Measurements from ENCODE around the gene WDR5B.
A peak's percentile ranks its signal among the peaks of the same experiment; 100 is the strongest.

The WDR5B gene

DNA sequence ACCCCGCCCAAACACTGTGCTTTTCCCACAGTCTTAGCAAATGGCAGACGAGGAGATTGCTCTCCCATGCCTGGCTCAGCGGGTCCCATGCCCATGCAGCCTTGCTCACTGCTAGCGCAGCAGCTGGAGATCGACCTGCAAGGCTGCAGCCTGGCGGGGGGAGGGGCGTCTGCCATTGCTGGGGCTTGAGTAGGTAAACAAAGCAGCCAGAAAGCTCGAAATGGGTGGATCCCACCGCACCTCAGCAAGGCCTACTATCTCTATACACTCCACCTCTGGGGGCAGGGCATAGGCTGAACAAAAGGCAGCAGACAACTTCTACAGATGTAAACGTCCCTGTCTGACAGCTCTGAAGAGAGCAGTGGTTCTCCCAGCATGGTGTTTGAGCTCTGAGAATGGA, 27.2 kb upstream of the WDR5B start:
- H3K9ac ChIP-seq (ENCODE audit: low read depth, low read length): peak overlapping the region; percentile 50
- no peaks in the 10 kb centered on the region for H3K27me3 ChIP-seq (ENCODE audit: insufficient read depth, low read length)
- no peak overlapping the region for H3K27ac ChIP-seq (ENCODE audit: low read length)
- no peaks in the 10 kb centered on the region for H3K9me3 ChIP-seq (ENCODE audit: insufficient read depth, low read depth, low read length)
- peaks cover 49% of the 10 kb centered on the region for H3K36me3 ChIP-seq (ENCODE audit: insufficient read depth, low read depth, low read length)
- H3K4me1 ChIP-seq (ENCODE audit: insufficient read depth, low read length): peaks cover 11% of the 10 kb centered on the region; the same call in 1 of the 2 replicates
- H3K4me3 ChIP-seq (ENCODE audit: low read length): peak overlapping the region; percentile 32; the same call in 1 of the 2 replicates

DNA sequence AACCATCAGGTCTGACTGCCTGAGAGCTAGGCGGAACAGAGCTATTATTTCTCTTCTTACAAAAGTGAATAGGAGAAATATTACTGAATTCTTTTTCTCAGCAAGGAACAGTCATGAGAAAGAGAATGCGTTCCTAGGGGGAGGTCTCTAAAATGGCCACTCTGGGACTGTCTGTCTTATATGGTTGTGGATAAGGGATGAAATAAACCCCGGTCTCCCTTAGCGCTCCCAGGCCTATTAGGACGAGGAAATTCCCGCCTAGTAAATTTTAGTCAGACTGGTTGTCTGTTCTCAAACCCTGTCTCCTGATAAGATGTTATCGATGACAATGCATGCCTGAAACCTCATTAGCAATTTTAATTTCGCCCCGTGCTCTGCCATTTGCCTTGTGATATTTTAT, 20.1 kb upstream of the WDR5B start:
- Histone ChIP-seq H3K4me1 (ENCODE audit: insufficient read depth, low read length) (no peaks in the 10 kb centered on the region), H3K27me3 (ENCODE audit: insufficient read depth, low read length) (no peaks in the 10 kb centered on the region), H3K36me3 (ENCODE audit: insufficient read depth, low read depth, low read length) (peaks cover 90% of the 10 kb centered on the region), H3K27ac (ENCODE audit: low read length) (no peak overlapping the region), H3K4me3 (ENCODE audit: low read length) (no peak overlapping the region), H3K9me3 (ENCODE audit: insufficient read depth, low read depth, low read length) (peaks cover 11% of the 10 kb centered on the region), H3K9ac (ENCODE audit: low read depth, low read length) (no peak overlapping the region)

DNA sequence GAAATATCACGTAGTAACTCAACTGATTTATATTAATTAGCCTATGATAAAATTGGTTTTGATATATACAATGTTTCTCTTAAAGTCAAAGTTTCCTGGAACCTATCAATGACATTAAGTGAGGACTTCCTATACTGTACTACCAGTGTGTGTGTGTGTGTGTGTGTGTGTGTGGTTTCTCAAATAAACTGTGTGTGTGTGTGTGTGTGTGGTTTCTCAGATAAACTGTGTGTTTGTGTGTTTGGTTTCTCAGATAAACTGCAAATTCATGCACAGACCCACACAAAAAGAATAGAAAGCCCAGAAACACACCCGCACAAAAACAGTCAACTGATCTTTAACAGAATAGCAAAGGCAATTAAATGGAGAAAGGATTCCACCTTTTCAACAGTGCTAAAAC, 14.5 kb upstream of the WDR5B start:
- Histone ChIP-seq H3K9me3 (ENCODE audit: insufficient read depth, low read depth, low read length) (no peaks in the 10 kb centered on the region), H3K27ac (ENCODE audit: low read length) (no peak overlapping the region), H3K36me3 (ENCODE audit: insufficient read depth, low read depth, low read length) (peaks cover 79% of the 10 kb centered on the region), H3K4me3 (ENCODE audit: low read length) (no peak overlapping the region), H3K27me3 (ENCODE audit: insufficient read depth, low read length) (no peaks in the 10 kb centered on the region), H3K4me1 (ENCODE audit: insufficient read depth, low read length) (no peaks in the 10 kb centered on the region), H3K9ac (ENCODE audit: low read depth, low read length) (no peak overlapping the region)

DNA sequence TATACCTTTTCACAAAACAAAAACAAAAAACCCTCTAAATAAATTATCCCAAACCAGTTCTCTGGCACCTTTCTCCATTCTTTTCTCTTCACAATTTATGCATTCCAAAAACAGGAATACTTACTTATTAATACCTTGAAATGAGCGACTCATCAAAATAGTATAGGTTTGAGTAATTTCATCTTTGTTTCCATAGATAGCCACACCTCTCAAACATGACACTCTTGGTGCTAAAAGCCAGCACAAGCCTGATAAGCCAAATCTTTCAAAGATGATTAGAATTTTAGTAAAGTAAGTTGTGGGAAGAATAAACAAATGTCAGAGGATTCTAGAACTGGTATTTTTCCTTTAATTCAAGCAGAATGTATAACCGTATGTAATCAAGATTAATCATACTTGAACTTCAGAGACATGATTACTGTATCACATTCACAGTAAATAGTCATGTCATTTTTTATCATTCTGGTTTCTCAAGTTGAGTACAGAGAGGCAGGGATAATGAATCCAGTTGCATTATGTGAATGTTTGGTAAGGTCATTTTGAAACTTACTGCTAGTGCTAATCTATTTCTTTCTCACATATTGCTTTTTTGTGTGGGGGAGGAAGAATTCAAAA, 12.1 kb upstream of the WDR5B start:
- no peak overlapping the region for H3K9ac ChIP-seq (ENCODE audit: low read depth, low read length)
- H3K36me3 ChIP-seq (ENCODE audit: insufficient read depth, low read depth, low read length): peaks cover 77% of the 10 kb centered on the region
- no peak overlapping the region for H3K27ac ChIP-seq (ENCODE audit: low read length)
- no peak overlapping the region for H3K4me3 ChIP-seq (ENCODE audit: low read length)
- H3K4me1 ChIP-seq (ENCODE audit: insufficient read depth, low read length): no peaks in the 10 kb centered on the region
- no peaks in the 10 kb centered on the region for H3K9me3 ChIP-seq (ENCODE audit: insufficient read depth, low read depth, low read length)
- H3K27me3 ChIP-seq (ENCODE audit: insufficient read depth, low read length): no peaks in the 10 kb centered on the region

DNA sequence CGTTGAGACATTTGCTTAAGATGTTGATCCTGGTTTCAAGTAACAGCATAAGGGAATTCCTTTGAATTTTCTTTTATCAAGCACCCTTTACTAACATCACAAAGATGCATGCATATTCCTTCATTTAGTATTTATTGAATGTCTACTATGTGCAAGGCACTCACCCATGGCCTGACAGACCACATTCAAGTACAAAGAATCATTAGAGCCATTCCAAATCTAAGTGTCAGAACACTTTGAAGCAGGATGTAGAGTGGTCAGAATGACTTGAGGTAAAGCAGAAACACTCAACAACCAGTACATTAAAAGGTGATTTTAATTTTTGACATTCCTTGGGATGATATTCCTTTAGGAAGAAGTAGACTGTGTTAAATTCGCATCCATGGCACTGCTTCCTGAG, 6.0 kb upstream of the WDR5B start:
- no peak overlapping the region for H3K4me3 ChIP-seq (ENCODE audit: low read length)
- H3K9ac ChIP-seq (ENCODE audit: low read depth, low read length): no peak overlapping the region
- H3K36me3 ChIP-seq (ENCODE audit: insufficient read depth, low read depth, low read length): peaks cover 40% of the 10 kb centered on the region
- H3K27ac ChIP-seq (ENCODE audit: low read length): no peak overlapping the region
- H3K4me1 ChIP-seq (ENCODE audit: insufficient read depth, low read length): peaks cover 6% of the 10 kb centered on the region; the same call in 1 of the 2 replicates
- H3K27me3 ChIP-seq (ENCODE audit: insufficient read depth, low read length): no peaks in the 10 kb centered on the region
- no peaks in the 10 kb centered on the region for H3K9me3 ChIP-seq (ENCODE audit: insufficient read depth, low read depth, low read length)

DNA sequence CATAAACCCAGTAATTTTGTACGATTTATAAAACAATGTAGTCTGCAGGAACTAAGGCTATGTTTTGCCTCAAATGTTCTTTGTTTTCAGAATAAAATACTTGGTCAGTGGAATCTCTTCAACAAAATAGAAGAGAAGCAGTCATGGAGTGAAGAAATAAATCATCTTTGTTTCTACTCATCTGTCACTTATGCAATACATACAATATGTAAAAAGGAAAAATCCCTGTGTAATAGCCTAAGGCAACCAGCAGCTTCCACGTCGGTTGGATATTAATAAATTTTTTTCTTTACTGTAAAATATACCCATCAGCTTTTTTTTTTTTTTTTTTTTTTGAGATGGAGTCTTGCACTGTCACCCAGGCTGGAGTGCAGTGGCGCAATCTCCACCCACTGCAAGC, 5.2 kb upstream of the WDR5B start:
- H3K36me3 ChIP-seq (ENCODE audit: insufficient read depth, low read depth, low read length): peaks cover 32% of the 10 kb centered on the region
- no peak overlapping the region for H3K9ac ChIP-seq (ENCODE audit: low read depth, low read length)
- H3K27me3 ChIP-seq (ENCODE audit: insufficient read depth, low read length): no peaks in the 10 kb centered on the region
- no peak overlapping the region for H3K27ac ChIP-seq (ENCODE audit: low read length)
- H3K9me3 ChIP-seq (ENCODE audit: insufficient read depth, low read depth, low read length): no peaks in the 10 kb centered on the region
- H3K4me1 ChIP-seq (ENCODE audit: insufficient read depth, low read length): peaks cover 7% of the 10 kb centered on the region; the same call in 1 of the 2 replicates
- no peak overlapping the region for H3K4me3 ChIP-seq (ENCODE audit: low read length)

DNA sequence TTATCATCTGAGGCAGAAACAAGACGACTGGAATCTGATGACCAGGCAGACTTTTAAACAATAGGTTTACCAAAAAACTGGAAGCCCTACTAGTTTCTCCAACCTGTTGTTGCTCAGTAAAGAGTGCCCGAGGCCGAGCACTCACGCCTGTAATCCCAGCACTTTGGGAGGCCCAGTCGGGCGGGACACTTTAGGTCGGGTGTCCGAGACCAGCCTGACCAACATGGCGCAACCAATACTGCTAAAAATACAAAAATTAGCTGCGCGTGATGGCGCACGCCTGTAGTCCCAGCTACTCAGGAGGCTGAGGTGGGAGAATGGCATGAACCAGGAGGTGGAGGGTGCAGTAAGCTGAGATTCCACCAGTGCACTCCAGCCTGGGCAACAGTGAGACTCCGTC, 1.1 kb upstream of the WDR5B start:
- Histone ChIP-seq H3K4me3 (ENCODE audit: low read length) (peak overlapping the region; percentile 93), H3K9me3 (ENCODE audit: insufficient read depth, low read depth, low read length) (no peaks in the 10 kb centered on the region), H3K9ac (ENCODE audit: low read depth, low read length) (peak overlapping the region; percentile 94), H3K27me3 (ENCODE audit: insufficient read depth, low read length) (no peaks in the 10 kb centered on the region), H3K36me3 (ENCODE audit: insufficient read depth, low read depth, low read length) (no peaks in the 10 kb centered on the region; the same call in 1 of the 2 replicates), H3K27ac (ENCODE audit: low read length) (peak overlapping the region; percentile 53), H3K4me1 (ENCODE audit: insufficient read depth, low read length) (peaks cover 7% of the 10 kb centered on the region; the same call in 1 of the 2 replicates)

DNA sequence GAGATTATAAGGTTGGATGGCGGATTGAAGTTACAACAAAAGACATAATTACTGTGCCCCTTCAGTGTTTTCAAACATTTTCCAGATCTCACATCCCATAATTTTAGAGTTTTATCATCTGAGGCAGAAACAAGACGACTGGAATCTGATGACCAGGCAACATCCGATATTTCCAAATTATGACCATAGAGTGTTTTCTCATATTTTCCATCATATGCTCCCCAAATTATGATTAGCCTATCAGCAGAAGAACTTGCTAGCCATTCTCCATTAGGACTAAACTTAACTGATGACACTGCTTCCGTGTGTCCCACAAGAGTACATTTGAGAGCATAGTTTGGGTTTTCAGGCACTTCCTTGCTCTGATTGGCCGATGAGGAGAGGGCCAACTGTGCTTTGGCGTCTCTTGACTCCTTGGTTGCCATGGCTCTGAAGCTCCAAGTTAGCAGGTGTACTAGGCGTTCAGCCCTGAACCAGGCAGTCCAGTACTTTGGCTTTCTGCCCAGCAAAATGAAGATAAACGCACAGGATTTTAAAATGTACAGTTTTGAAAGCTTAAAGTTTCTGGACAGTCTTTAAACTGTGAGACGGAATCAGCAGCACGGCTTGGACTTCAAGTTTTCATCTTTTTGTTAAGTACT, 638 bp downstream of the WDR5B start:
- Histone ChIP-seq H3K9ac (ENCODE audit: low read depth, low read length) (peak overlapping the region; percentile 94), H3K4me3 (ENCODE audit: low read length) (peak overlapping the region; percentile 93), H3K27ac (ENCODE audit: low read length) (no peak overlapping the region), H3K4me1 (ENCODE audit: insufficient read depth, low read length) (peaks cover 7% of the 10 kb centered on the region; the same call in 1 of the 2 replicates), H3K36me3 (ENCODE audit: insufficient read depth, low read depth, low read length) (peaks cover 10% of the 10 kb centered on the region), H3K27me3 (ENCODE audit: insufficient read depth, low read length) (no peaks in the 10 kb centered on the region), H3K9me3 (ENCODE audit: insufficient read depth, low read depth, low read length) (no peaks in the 10 kb centered on the region)

DNA sequence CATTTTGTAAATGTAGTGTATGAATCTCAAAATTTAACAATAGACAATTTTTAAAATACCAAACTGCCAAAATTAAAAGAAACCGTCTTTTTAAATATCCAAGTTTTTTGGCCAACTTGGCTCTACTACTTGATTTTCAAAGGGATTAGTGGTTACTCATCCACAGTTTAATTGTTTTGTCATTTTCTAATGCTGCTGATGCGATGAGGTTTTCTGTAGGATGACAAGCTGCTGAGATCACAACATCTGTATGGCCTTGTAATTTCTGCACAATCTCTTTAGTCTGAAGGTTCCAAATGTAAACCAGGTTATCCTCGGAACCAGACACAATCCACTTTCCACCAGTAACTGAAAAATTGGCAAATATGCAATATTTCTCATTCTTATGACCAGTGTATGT, 1.5 kb downstream of the WDR5B start:
- Histone ChIP-seq H3K27me3 (ENCODE audit: insufficient read depth, low read length) (no peaks in the 10 kb centered on the region), H3K36me3 (ENCODE audit: insufficient read depth, low read depth, low read length) (peaks cover 18% of the 10 kb centered on the region), H3K4me1 (ENCODE audit: insufficient read depth, low read length) (peaks cover 7% of the 10 kb centered on the region; the same call in 1 of the 2 replicates), H3K27ac (ENCODE audit: low read length) (no peak overlapping the region), H3K9me3 (ENCODE audit: insufficient read depth, low read depth, low read length) (no peaks in the 10 kb centered on the region), H3K9ac (ENCODE audit: low read depth, low read length) (no peak overlapping the region), H3K4me3 (ENCODE audit: low read length) (no peak overlapping the region)

DNA sequence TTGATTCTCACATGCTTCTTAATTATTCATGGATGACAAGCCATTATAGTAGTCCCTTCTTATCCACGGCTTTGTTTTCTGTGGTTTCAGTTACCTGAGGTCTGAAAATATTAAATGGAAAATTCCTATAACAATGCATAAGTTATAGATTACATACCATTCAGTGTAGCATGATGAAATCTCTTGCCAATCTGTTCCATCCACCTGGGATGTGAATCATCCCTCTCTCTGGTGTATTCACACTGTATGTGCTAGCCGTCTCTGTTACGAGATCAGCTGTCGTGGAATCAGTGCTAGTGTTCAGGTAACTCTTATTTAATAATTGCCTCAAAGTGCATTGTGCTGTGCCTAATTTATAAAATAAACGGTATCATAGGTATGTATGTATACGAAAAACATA, 5.2 kb downstream of the WDR5B start:
- no peaks in the 10 kb centered on the region for H3K4me1 ChIP-seq (ENCODE audit: insufficient read depth, low read length)
- H3K9ac ChIP-seq (ENCODE audit: low read depth, low read length): no peak overlapping the region
- H3K4me3 ChIP-seq (ENCODE audit: low read length): no peak overlapping the region
- H3K9me3 ChIP-seq (ENCODE audit: insufficient read depth, low read depth, low read length): no peaks in the 10 kb centered on the region
- no peaks in the 10 kb centered on the region for H3K27me3 ChIP-seq (ENCODE audit: insufficient read depth, low read length)
- H3K27ac ChIP-seq (ENCODE audit: low read length): no peak overlapping the region
- peaks cover 43% of the 10 kb centered on the region for H3K36me3 ChIP-seq (ENCODE audit: insufficient read depth, low read depth, low read length)

DNA sequence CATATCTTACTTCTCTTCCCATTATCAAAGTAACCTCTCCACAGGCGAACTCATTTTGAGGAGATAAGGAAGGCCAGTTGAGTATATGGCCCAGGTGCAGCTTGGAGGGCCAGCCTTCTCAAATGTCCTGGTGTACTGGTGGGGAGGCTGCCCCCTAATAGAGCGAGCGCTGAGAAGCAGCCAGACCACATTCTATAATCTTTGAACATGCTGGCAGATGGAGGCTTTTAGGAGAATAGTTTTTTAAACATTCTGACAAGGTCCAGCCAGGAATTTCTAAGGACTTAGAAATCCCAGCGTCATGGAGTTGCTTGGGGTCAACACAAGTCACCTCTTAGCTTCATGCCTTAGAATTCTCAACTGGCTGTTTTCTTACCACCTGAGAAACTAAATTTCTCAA, 5.8 kb downstream of the WDR5B start:
- H3K4me3 ChIP-seq (ENCODE audit: low read length): no peak overlapping the region
- H3K9me3 ChIP-seq (ENCODE audit: insufficient read depth, low read depth, low read length): no peaks in the 10 kb centered on the region
- H3K36me3 ChIP-seq (ENCODE audit: insufficient read depth, low read depth, low read length): peaks cover 46% of the 10 kb centered on the region
- no peak overlapping the region for H3K9ac ChIP-seq (ENCODE audit: low read depth, low read length)
- no peaks in the 10 kb centered on the region for H3K4me1 ChIP-seq (ENCODE audit: insufficient read depth, low read length)
- H3K27me3 ChIP-seq (ENCODE audit: insufficient read depth, low read length): no peaks in the 10 kb centered on the region
- no peak overlapping the region for H3K27ac ChIP-seq (ENCODE audit: low read length)

DNA sequence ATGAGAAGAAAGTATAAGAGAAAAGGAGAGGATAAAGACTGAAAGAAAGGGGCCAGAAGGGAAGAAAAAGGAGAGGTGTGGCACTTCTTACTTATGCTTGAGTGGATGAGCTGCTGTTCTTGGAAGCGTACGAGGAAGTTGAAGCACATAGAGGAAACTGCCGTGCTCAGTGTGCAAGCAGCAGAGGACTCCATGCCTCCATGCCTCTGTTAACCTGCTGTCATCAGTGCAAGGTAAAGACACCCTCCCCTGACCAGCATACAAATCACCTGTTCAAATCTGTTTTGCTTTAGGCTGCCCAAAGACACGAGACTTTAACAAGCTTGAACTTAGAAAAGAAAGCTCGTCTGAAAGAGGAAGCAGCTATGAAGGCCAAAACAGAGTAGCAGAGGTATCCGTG, 6.4 kb downstream of the WDR5B start:
- no peaks in the 10 kb centered on the region for H3K9me3 ChIP-seq (ENCODE audit: insufficient read depth, low read depth, low read length)
- H3K27ac ChIP-seq (ENCODE audit: low read length): no peak overlapping the region
- H3K27me3 ChIP-seq (ENCODE audit: insufficient read depth, low read length): no peaks in the 10 kb centered on the region
- H3K4me3 ChIP-seq (ENCODE audit: low read length): no peak overlapping the region
- no peaks in the 10 kb centered on the region for H3K4me1 ChIP-seq (ENCODE audit: insufficient read depth, low read length)
- H3K9ac ChIP-seq (ENCODE audit: low read depth, low read length): no peak overlapping the region
- peaks cover 51% of the 10 kb centered on the region for H3K36me3 ChIP-seq (ENCODE audit: insufficient read depth, low read depth, low read length)
